ENCODE measurements around the gene COQ8B. TPM values are rescaled to one million over a fixed set of nuclear protein-coding genes. Genes with fewer than 3 reads are reported as not detected.
"Not testable (repeated sequence)": the region's sequence is repeated elsewhere in the genome, so short reads cannot be mapped to it uniquely, and the experiment has no call there.

COQ8B gene
- total RNA-seq (10 to 100 TPM; 20.6 to 25.7 TPM), polyA plus RNA-seq (17.3 TPM)

- POLR2A ChIA-PET: interaction anchor here (0.6 to 2.2 kb wide), 6 partner anchors 26 to 90 kb away, joined by 3 to 19 read pairs (median 7); partner anchors contain the start of genes ACTMAP, EGLN2, NUMBL and RAB4B
- H3K4me3 Mint-ChIP-seq: peak within 1 kb of the TSS; percentile 87 to 97 (median 91)
- no peaks in the 10 kb centered on the region for H3K9me3 Mint-ChIP-seq
- DNase-seq: peak; percentile 98 to 100 (median 99)
- peaks cover under 1 to 33% (median 4%) of the 10 kb centered on the region in 3 donors for H3K36me3 Mint-ChIP-seq
- H3K4me1 Mint-ChIP-seq: peaks cover 58 to 82% (median 73%) of the 10 kb centered on the region in 3 donors
- H3K4me3 ChIP-seq (ENCODE audit: low read length): peak within 1 kb of the TSS; percentile 99
- peaks cover 0 to 2% of the 10 kb centered on the region in 2 donors for H3K27me3 Mint-ChIP-seq
- H3K4me1 ChIP-seq (ENCODE audit: insufficient read depth, low read length): peaks cover 59% of the 10 kb centered on the region
- H3K27ac ChIP-seq (ENCODE audit: low read depth, low read length): peak within 1 kb of the TSS; percentile 98
- no peaks in the 10 kb centered on the region for H3K9me3 ChIP-seq (ENCODE audit: low read length)
- no peaks in the 10 kb centered on the region for H3K27me3 ChIP-seq (ENCODE audit: insufficient read depth, low read length, poor library complexity, severe bottlenecking)
- CTCF ChIA-PET: interaction anchor here (0.6 to 1.6 kb wide), 7 partner anchors 36 to 102 kb away, joined by 3 to 4 read pairs (median 3); no protein-coding TSS in a partner anchor
- H3K36me3 ChIP-seq (ENCODE audit: insufficient read depth, low read length): no peaks in the 10 kb centered on the region
- peak within 1 kb of the TSS; percentile 93 to 100 (median 98) for H3K27ac Mint-ChIP-seq
Observed at GRCh38 chr19:40716482-40717324, at the start of gene COQ8B, which contains the start of gene ITPKC. TSS of gene COQ8B (minus strand) at chr19:40716886. CDS start at chr19:40714632, 2,254 bp downstream. TSS of gene ITPKC (plus strand) at chr19:40717112. CDS start at chr19:40717136, 24 bp downstream.

GRCh38 chr19:40766385-40766784 is 49.7 kb upstream of the COQ8B start:
- not testable (repeated sequence) for H3K27ac ChIP-seq (ENCODE audit: low read depth, low read length)
- CTCF ChIA-PET: interaction anchor here (1.0 to 1.6 kb wide), 3 partner anchors 12 to 53 kb away, joined by 3 to 5 read pairs (median 3); partner anchors contain the start of gene RAB4B

GRCh38 chr19:40763963-40764362 is 47.3 kb upstream of the COQ8B start:
- Mint-ChIP-seq H3K27ac (peak overlapping the region; percentile 51 to 96 (median 90)), H3K27me3 (no peaks in the 10 kb centered on the region), H3K36me3 (peaks cover 21 to 77% (median 31%) of the 10 kb centered on the region in 3 donors), H3K4me3 (peak overlapping the region in 4 of 7 donors; percentile 8 to 83 (median 38)), H3K9me3 (no peaks in the 10 kb centered on the region), H3K4me1 (peaks cover 42 to 63% (median 59%) of the 10 kb centered on the region in 3 donors)
- Histone ChIP-seq H3K4me1 (ENCODE audit: insufficient read depth, low read length) (peaks cover 28% of the 10 kb centered on the region), H3K9me3 (ENCODE audit: low read length) (no peaks in the 10 kb centered on the region), H3K27ac (ENCODE audit: low read depth, low read length) (no peak overlapping the region), H3K36me3 (ENCODE audit: insufficient read depth, low read length) (peaks cover 65% of the 10 kb centered on the region), H3K27me3 (ENCODE audit: insufficient read depth, low read length, poor library complexity, severe bottlenecking) (no peaks in the 10 kb centered on the region), H3K4me3 (ENCODE audit: low read length) (no peak overlapping the region)
- CTCF ChIA-PET: no interaction called here
- no peak for DNase-seq
- POLR2A ChIA-PET: interaction anchor here (0.6 kb wide), 1 partner anchor 10 kb away, joined by 3 read pairs; no protein-coding TSS in a partner anchor

More at GRCh38 chr19:40766385-40766784, 49.7 kb upstream of the COQ8B start:
- H3K27me3 Mint-ChIP-seq; DNase-seq; H3K27me3 ChIP-seq (ENCODE audit: insufficient read depth, low read length, poor library complexity, severe bottlenecking); H3K4me3 ChIP-seq (ENCODE audit: low read length); H3K4me3 Mint-ChIP-seq; H3K9me3 ChIP-seq (ENCODE audit: low read length); H3K9me3 Mint-ChIP-seq: not testable (repeated sequence)
- POLR2A ChIA-PET: interaction anchor here (1.2 kb wide), 1 partner anchor 12 kb away, joined by 3 read pairs; the partner anchor contains the start of gene RAB4B
- Mint-ChIP-seq H3K27ac (peak overlapping the region in 2 of 8 donors; percentile 21 to 72), H3K4me1 (peaks cover 45 to 61% (median 57%) of the 10 kb centered on the region in 3 donors), H3K36me3 (peaks cover 21 to 66% (median 29%) of the 10 kb centered on the region in 3 donors)
- H3K36me3 ChIP-seq (ENCODE audit: insufficient read depth, low read length): peaks cover 47% of the 10 kb centered on the region
- peaks cover 33% of the 10 kb centered on the region for H3K4me1 ChIP-seq (ENCODE audit: insufficient read depth, low read length)

- Histone ChIP-seq H3K27me3 (ENCODE audit: insufficient read depth, low read length, poor library complexity, severe bottlenecking) (no peaks in the 10 kb centered on the region), H3K4me3 (ENCODE audit: low read length) (no peak overlapping the region), H3K4me1 (ENCODE audit: insufficient read depth, low read length) (peaks cover 28% of the 10 kb centered on the region), H3K9me3 (ENCODE audit: low read length) (no peaks in the 10 kb centered on the region), H3K36me3 (ENCODE audit: insufficient read depth, low read length) (peaks cover 65% of the 10 kb centered on the region), H3K27ac (ENCODE audit: low read depth, low read length) (no peak overlapping the region)
- H3K27me3 Mint-ChIP-seq: no peaks in the 10 kb centered on the region
- H3K4me3 Mint-ChIP-seq: peak overlapping the region in 1 of 7 donors; percentile 51
- DNase-seq: no peak
- H3K4me1 Mint-ChIP-seq: peaks cover 42 to 62% (median 59%) of the 10 kb centered on the region in 3 donors
- ChIA-PET POLR2A (no interaction called here), CTCF (no interaction called here)
- no peaks in the 10 kb centered on the region for H3K9me3 Mint-ChIP-seq
- H3K27ac Mint-ChIP-seq: peak overlapping the region; percentile 51 to 96 (median 90)
- peaks cover 21 to 77% (median 31%) of the 10 kb centered on the region in 3 donors for H3K36me3 Mint-ChIP-seq
Observed at GRCh38 chr19:40763526-40763925, 46.8 kb upstream of the COQ8B start.

GRCh38 chr19:40762754-40763470 is 46.2 kb upstream of the COQ8B start:
- Mint-ChIP-seq H3K4me1 (peaks cover 47 to 67% (median 63%) of the 10 kb centered on the region in 3 donors), H3K4me3 (peak overlapping the region in 2 of 7 donors; percentile 51 to 80)
- CTCF ChIA-PET: no interaction called here

GRCh38 chr19:40759352-40759751 is 42.7 kb upstream of the COQ8B start:
- Mint-ChIP-seq H3K4me3 (no peak overlapping the region), H3K27ac (peak overlapping the region in 1 of 8 donors; percentile 81), H3K27me3 (no peaks in the 10 kb centered on the region), H3K4me1 (peaks cover 58 to 83% (median 76%) of the 10 kb centered on the region in 3 donors), H3K36me3 (peaks cover 17 to 88% (median 35%) of the 10 kb centered on the region in 3 donors), H3K9me3 (no peaks in the 10 kb centered on the region)
- Histone ChIP-seq H3K4me1 (ENCODE audit: insufficient read depth, low read length) (peaks cover 41% of the 10 kb centered on the region), H3K9me3 (ENCODE audit: low read length) (no peaks in the 10 kb centered on the region), H3K27ac (ENCODE audit: low read depth, low read length) (no peak overlapping the region), H3K36me3 (ENCODE audit: insufficient read depth, low read length) (peaks cover 59% of the 10 kb centered on the region), H3K4me3 (ENCODE audit: low read length) (no peak overlapping the region), H3K27me3 (ENCODE audit: insufficient read depth, low read length, poor library complexity, severe bottlenecking) (no peaks in the 10 kb centered on the region)
- CTCF ChIA-PET: interaction anchor here (1.0 to 1.2 kb wide), 2 partner anchors 10 to 12 kb away, joined by 3 to 6 read pairs; no protein-coding TSS in a partner anchor
- POLR2A ChIA-PET: no interaction called here
- DNase-seq: no peak

More at GRCh38 chr19:40762754-40763470, 46.2 kb upstream of the COQ8B start:
- no peaks in the 10 kb centered on the region for H3K27me3 ChIP-seq (ENCODE audit: insufficient read depth, low read length, poor library complexity, severe bottlenecking)
- POLR2A ChIA-PET: no interaction called here
- peaks cover 65% of the 10 kb centered on the region for H3K36me3 ChIP-seq (ENCODE audit: insufficient read depth, low read length)
- peaks cover 28% of the 10 kb centered on the region for H3K4me1 ChIP-seq (ENCODE audit: insufficient read depth, low read length)
- Mint-ChIP-seq H3K27me3 (no peaks in the 10 kb centered on the region), H3K36me3 (peaks cover 25 to 83% (median 35%) of the 10 kb centered on the region in 3 donors), H3K9me3 (no peaks in the 10 kb centered on the region), H3K27ac (peak overlapping the region; percentile 44 to 96 (median 90))
- no peak overlapping the region for H3K27ac ChIP-seq (ENCODE audit: low read depth, low read length)
- H3K4me3 ChIP-seq (ENCODE audit: low read length): no peak overlapping the region
- no peaks in the 10 kb centered on the region for H3K9me3 ChIP-seq (ENCODE audit: low read length)
- DNase-seq: no peak

GRCh38 chr19:40758491-40758890 is 41.8 kb upstream of the COQ8B start:
- no peak for DNase-seq
- Histone ChIP-seq H3K27me3 (ENCODE audit: insufficient read depth, low read length, poor library complexity, severe bottlenecking) (no peaks in the 10 kb centered on the region), H3K4me3 (ENCODE audit: low read length) (no peak overlapping the region), H3K27ac (ENCODE audit: low read depth, low read length) (no peak overlapping the region), H3K4me1 (ENCODE audit: insufficient read depth, low read length) (peaks cover 39% of the 10 kb centered on the region), H3K36me3 (ENCODE audit: insufficient read depth, low read length) (peaks cover 50% of the 10 kb centered on the region), H3K9me3 (ENCODE audit: low read length) (no peaks in the 10 kb centered on the region)
- Mint-ChIP-seq H3K9me3 (no peaks in the 10 kb centered on the region), H3K4me3 (peak overlapping the region in 1 of 7 donors; percentile 38), H3K4me1 (peaks cover 53 to 78% (median 71%) of the 10 kb centered on the region in 3 donors), H3K27me3 (no peaks in the 10 kb centered on the region), H3K36me3 (peaks cover 9 to 82% (median 31%) of the 10 kb centered on the region in 3 donors), H3K27ac (peak overlapping the region in 7 of 8 donors; percentile 1 to 93 (median 81))
- CTCF ChIA-PET: interaction anchor here (1.2 kb wide), 1 partner anchor 11 kb away, joined by 3 read pairs; no protein-coding TSS in a partner anchor
- POLR2A ChIA-PET: interaction anchor here (0.6 to 10.5 kb wide), 3 partner anchors 9 to 40 kb away, joined by 3 to 110 read pairs (median 5); partner anchors contain the start of genes EGLN2 and RAB4B
